Ovary (tissue), 9 donors: ENCODE data around the gene ATP6V0E1. TPM values are rescaled to one million over a fixed set of nuclear protein-coding genes. Genes with fewer than 3 reads are reported as not detected.

Source experiments
- DNase-seq, 5 donors: peaks; one replicate each; pipeline ENCODE4 v3.0.0-alpha.2; 2019 to 2020
- H3K27ac ChIP-seq, 2 donors: fragments of 200-600 bp; one replicate each; pipeline versions ENCODE4 v1.5.1 to v1.8.0; 2019 to 2022
- H3K27me3 ChIP-seq: fragments of 200-600 bp; one replicate; pipeline ENCODE4 v1.8.0; 2022
- H3K36me3 ChIP-seq: fragments of 200-600 bp; sonication (generic); one replicate; pipeline ENCODE4 v1.5.1; 2019
- H3K4me1 ChIP-seq: one replicate; pipeline ENCODE4 v1.8.1; 2013; ENCODE audit warnings: mild to moderate bottlenecking, moderate library complexity; ENCODE audit not compliant: insufficient read depth
- H3K4me3 ChIP-seq: fragments of 200-600 bp; sonication (generic); one replicate; pipeline ENCODE4 v1.5.1; 2017
- H3K9me3 ChIP-seq, 2 donors: fragments of 200-600 bp in 1 of 2; sonication (generic) in 1 of 2; one replicate each; pipeline versions ENCODE4 v1.5.1 to v1.8.1; 2013 to 2019; ENCODE audit warnings: mild to moderate bottlenecking in 1 of 2, moderate library complexity in 1 of 2
- EP300 ChIP-seq: sonication (generic); formaldehyde crosslinking; IDR thresholded peaks from one replicate; pipeline ENCODE4 v1.6.1; 2017; ENCODE audit warnings: antibody characterized with exemption
- POLR2A ChIP-seq: fragments of 450-650 bp; IDR thresholded peaks from one replicate; pipeline ENCODE4 v1.6.1; 2017; ENCODE audit warnings: antibody characterized with exemption, mild to moderate bottlenecking, moderate library complexity
- WGBS, 3 donors: extraction: QIAGEN DNeasy Blood & Tissue Kit in 1 of 3; methylation state at CpG; one replicate each; pipeline versions ENCODE4 v1.1.5 to v1.1.7; 2013 to 2017; 5-methylcytosine and 5-hydroxymethylcytosine counted together
- intact Hi-C, 4 donors: fragments of 100-400 bp; cut with DNase I; formaldehyde crosslinking; loops; one replicate each; pipeline versions ENCODE4 v1.11.0 to v1.15.1; 2022 to 2023
- polyA plus RNA-seq, 2 donors: library from polyadenylated mRNA; stranded (reverse); fragments of 200-250 nt in 1 of 2; fragments of 350-450 nt in 1 of 2; fragmentation: Illumina TruSeq in 1 of 2; extraction: RNeasy Lipid Tissue Mini Kit (QIAGEN cat#74804) in 1 of 2; gene quantifications; one replicate each; pipeline ENCODE4 v1.2.3, GENCODE V29; 2013 to 2014
- total RNA-seq, 7 donors: library from RNA; depleted of rRNA in 2 of 7; stranded (reverse); fragments of >200 nt in 2 of 7; fragmentation: NEBNext Ultra II Directional in 3 of 7; extraction: Animal tissue kit (Norgen Biotek cat#: 25700) in 3 of 7; gene quantifications; one replicate each; pipeline versions ENCODE4 v1.1.0 to v1.2.4, GENCODE V29; 2016 to 2023
- TF ChIP-seq, protein P1 (sequence below), 3 donors: fragments of 450-650 bp in 2 of 3; fragments of 200-600 bp in 1 of 3; IDR thresholded peaks; one replicate each; pipeline versions ENCODE4 v1.5.1 to v1.8.0; 2016 to 2022; ENCODE audit warnings: antibody characterized with exemption in 3 of 3, mild to moderate bottlenecking in 1 of 3
- donor health status: DM: no; HTN: no; CAD: no; lungs with moderate emphysema.
- donor health status: DM: no; HTN: no; CAD: no.
- donor health status: Bipolar disorder and iron deficiency.
- donor health status: DM: yes; HTN: yes; CAD: no.
- donor health status: DM: no; HTN: no; CAD: no.
- donor health status: DM: yes; HTN: yes; CAD: no.

The ATP6V0E1 gene
- total and polyA plus RNA-seq, 9 donors = 99.7 to 376 (median 164) TPM

- intact Hi-C loops = loop anchor here in 1 of 4 donors (10.0 kb wide), 1 partner anchor 481 kb away; no protein-coding TSS in a partner anchor
- Histone ChIP-seq H3K4me3 (no peak overlapping the region), H3K27me3 (no peaks in the 10 kb centered on the region), H3K27ac (no peak overlapping the region), H3K36me3 (no peaks in the 10 kb centered on the region), H3K4me1 (no peaks in the 10 kb centered on the region), H3K9me3 (no peaks in the 10 kb centered on the region)
- WGBS, 3 donors = 80 to 91% (median 89%) methylated on average over 7 of the region's 7 CpGs
- TF ChIP-seq EP300 (no peak), POLR2A (no peak)
- TF ChIP-seq, protein P1, sequence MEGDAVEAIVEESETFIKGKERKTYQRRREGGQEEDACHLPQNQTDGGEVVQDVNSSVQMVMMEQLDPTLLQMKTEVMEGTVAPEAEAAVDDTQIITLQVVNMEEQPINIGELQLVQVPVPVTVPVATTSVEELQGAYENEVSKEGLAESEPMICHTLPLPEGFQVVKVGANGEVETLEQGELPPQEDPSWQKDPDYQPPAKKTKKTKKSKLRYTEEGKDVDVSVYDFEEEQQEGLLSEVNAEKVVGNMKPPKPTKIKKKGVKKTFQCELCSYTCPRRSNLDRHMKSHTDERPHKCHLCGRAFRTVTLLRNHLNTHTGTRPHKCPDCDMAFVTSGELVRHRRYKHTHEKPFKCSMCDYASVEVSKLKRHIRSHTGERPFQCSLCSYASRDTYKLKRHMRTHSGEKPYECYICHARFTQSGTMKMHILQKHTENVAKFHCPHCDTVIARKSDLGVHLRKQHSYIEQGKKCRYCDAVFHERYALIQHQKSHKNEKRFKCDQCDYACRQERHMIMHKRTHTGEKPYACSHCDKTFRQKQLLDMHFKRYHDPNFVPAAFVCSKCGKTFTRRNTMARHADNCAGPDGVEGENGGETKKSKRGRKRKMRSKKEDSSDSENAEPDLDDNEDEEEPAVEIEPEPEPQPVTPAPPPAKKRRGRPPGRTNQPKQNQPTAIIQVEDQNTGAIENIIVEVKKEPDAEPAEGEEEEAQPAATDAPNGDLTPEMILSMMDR (IDR thresholded peaks at IDR 0.05) = no peak
- DNase-seq = peak in 1 of 5 donors; percentile 8
Observed at GRCh38 chr5:172946146-172946545, 37.4 kb upstream of the ATP6V0E1 start.

DNA sequence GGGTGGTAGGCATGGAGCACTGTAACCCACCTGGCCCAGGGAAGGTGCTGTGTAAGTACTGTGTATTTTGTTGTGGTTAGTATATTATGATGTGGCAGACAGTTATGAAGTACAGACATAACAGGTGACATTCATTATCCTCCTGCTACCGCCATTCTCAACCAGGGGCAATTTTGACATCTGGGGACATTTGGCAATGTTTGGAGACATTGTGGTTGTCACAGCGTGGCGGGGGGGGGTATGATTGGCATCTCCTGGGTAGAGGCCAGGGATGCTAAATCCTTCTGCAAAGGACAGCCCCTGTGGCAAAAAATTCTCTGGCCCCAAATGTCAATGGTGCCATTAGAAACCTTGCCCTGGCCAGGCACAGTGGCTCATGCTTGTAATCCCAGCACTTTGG, 34.1 kb upstream of the ATP6V0E1 start:
- Histone ChIP-seq H3K9me3 (no peaks in the 10 kb centered on the region), H3K27ac (no peak overlapping the region), H3K36me3 (no peaks in the 10 kb centered on the region), H3K4me1 (no peaks in the 10 kb centered on the region), H3K27me3 (no peaks in the 10 kb centered on the region), H3K4me3 (no peak overlapping the region)
- DNase-seq = no peak
- TF ChIP-seq EP300 = no peak
- TF ChIP-seq, protein P1 (IDR thresholded peaks at IDR 0.05) = no peak
- no peak for TF ChIP-seq POLR2A
- intact Hi-C loops = loop anchor here in 1 of 4 donors (10.0 kb wide), 1 partner anchor 485 kb away; no protein-coding TSS in a partner anchor
- 90 to 96% (median 90%) methylated on average over 3 of the region's 3 CpGs for WGBS, 3 donors

DNA sequence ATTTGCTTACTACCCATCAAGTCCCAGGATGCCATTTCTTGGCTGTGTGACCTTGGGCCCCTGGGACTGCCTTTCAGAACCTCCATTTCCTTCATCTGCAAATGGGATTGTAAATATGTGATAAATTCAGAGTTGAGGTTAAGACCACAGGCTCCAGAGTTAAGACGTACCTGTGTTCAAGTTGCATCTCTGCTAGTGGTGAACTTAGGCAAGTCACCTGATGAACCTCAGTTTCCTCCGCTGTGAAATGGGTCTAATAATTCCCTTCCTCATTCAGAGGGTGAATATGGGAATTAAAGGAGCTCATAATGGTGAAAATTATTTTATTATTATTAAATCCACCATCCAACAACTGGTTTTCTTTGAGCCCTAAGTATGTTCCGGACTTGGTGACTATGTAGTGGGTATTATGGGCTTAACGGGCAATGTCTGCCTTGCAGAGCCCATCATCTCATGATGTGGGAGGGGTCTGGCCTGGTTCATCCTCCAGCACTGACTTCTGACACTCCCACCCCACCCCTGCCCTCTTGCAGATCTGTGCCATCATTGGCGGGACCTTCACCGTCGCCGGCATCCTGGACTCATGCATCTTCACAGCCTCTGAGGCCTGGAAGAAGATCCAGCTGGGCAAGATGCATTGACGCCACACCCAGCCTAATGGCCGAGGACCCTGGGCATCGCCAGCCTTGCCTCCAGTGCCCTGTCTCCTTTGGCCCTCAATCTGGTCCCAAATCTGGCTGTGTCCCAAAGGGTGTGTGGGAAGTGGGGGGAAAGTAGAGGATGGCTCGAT, 33.2 kb upstream of the ATP6V0E1 start:
- H3K4me3 ChIP-seq = no peak overlapping the region
- DNase-seq = peak in 1 of 5 donors; percentile 20
- H3K4me1 ChIP-seq = no peaks in the 10 kb centered on the region
- no peaks in the 10 kb centered on the region for H3K36me3 ChIP-seq
- no peaks in the 10 kb centered on the region for H3K9me3 ChIP-seq
- WGBS, 3 donors = 94 to 97% (median 94%) methylated on average over 12 of the region's 12 CpGs
- TF ChIP-seq, protein P1 (IDR thresholded peaks at IDR 0.05) = no peak
- no peak for TF ChIP-seq EP300
- no peak for TF ChIP-seq POLR2A
- H3K27me3 ChIP-seq = no peaks in the 10 kb centered on the region
- H3K27ac ChIP-seq = no peak overlapping the region
- intact Hi-C loops = no loop called here

GRCh38 chr5:172951371-172952033, 32.1 kb upstream of the ATP6V0E1 start:
- H3K36me3 ChIP-seq = no peaks in the 10 kb centered on the region
- DNase-seq = peak in 1 of 5 donors; percentile 18
- H3K27ac ChIP-seq = no peak overlapping the region
- TF ChIP-seq EP300 = no peak
- TF ChIP-seq POLR2A = no peak
- TF ChIP-seq, protein P1 (IDR thresholded peaks at IDR 0.05) = no peak
- H3K4me3 ChIP-seq = no peak overlapping the region
- intact Hi-C loops = no loop called here
- H3K27me3 ChIP-seq = no peaks in the 10 kb centered on the region
- H3K4me1 ChIP-seq = no peaks in the 10 kb centered on the region
- no peaks in the 10 kb centered on the region for H3K9me3 ChIP-seq
- 71 to 77% (median 73%) methylated on average over 11 of the region's 11 CpGs for WGBS, 3 donors
